GM21447 (cell line): Measurements from ENCODE around the gene CD48.

ENCODE experiments used
- ATAC-seq: cut with Tn5 transposase; IDR thresholded peaks from one replicate; pipeline ENCODE4 v1.9.1; 2021; ENCODE audit not compliant: unreplicated experiment

CD48 gene

DNA sequence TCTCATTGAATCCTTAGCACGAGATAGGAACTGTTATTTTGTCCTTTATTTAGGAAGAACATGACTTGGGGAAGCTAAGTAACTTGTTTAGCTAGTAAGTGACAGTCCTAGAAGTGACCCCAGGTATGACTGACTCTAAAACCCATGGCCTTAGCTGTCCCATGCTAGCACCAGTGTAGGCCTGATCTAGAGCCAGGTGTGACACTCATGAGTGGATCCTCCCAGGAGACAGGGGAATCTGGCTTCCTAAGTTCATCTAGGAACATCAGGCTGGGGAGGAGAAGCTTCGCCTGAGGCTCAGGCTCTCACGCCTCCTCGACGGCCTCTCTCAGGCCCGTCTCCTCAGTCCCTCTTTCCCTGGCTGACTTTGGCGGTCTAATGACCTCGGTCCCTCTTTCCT is 31.2 kb downstream of the CD48 start:
- ATAC-seq = no peak

DNA sequence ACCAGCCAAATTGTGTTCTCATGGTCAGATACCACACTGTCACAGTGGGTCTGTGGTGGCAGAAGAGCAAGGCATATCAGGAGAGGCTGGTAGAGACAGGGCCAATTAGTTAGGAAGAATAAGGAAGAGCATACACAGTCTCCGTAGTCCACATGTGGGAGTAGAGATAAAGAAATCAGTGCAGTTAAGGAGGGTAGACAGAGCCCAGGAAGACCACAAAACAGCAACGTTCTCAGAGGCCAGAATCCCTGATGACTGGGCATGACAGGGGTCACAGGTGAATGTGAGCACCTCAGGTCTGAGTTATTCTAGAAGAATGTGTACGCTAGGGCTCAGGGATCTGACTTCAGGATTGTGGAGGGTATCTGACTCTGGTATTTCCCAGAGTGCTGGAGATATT is 31.7 kb downstream of the CD48 start:
- ATAC-seq = no peak

- ATAC-seq = no peak
Measured at GRCh38 chr1:160676869-160677597, 34.6 kb downstream of the CD48 start.

DNA sequence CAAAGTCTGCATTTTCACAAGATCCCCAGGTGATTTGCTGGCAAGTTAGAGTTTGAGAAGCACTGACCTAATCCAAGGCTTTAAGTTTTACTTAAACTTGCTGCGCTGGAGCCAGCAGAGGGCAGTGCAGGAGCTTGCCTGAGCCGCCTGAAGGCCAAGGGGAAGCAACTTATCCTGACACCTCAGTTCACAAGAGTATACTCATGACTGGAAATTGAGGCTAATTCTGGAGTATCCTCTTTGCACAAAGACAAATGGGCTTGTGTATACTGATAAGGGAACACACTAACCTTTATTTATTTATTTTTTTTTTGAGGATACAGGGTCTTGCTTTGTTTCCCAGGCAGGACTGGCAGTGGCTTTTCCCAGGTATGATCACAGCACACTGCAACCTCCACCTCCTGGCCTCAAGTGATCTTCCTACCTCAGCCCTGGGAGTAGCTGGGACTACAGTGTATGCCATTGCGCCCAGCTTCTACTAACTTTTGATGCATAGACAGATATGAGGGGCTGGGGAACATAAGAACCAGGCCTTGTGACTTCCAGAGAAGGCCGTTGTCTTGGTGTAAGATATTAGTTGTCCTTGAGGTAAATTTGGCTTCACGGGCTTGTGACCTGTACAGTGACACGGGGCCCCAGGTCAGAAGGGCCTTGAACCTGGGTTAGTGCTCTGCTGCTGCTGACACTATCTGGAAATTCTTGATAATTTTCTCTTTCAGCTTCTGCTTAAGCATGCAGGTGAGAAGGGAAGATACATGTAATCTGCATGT is 35.8 kb downstream of the CD48 start:
- ATAC-seq = peak; percentile 42

GRCh38 chr1:160674415-160674814 is 37.2 kb downstream of the CD48 start:
- no peak for ATAC-seq

DNA sequence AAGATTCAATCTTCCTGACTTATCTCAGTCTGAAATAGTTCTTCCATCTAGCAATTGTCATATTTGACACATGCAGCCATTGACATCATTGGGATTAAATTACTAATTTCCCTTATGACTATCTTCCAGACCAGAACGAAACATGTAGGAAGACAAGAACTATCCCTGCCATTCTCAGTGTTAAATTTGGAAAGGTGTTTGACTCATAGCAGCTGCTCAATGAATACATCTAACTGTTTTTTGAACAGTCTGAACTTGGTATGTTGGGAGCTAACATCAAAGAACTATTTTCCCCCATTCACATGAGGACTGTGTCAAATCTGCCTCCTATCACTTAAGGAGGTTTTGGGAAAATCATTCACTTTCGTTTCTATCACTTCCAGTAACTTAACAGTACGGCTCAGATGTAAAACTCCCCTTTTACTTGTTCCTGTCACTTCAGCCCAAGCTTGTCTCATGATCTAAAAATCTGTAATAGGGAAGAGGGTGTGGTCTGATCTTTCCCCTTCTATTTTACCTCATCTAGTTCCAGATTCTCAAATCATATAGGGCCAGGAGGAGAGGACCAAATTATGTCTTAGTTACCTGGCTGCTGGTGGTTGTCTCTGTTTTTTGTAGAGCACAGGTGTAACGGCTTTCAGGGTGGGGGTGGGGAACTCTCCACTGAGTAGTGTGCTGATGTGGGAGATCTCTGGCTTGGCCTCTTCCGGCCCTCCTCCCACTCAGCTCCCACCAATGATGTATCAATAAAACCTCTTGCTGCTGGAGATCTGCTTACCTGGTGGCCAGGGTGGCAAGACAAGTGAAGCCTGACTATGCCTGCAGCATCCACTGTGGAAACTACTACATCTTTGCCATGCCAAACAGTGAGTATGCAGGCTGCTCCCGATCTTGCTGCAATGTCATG is 38.6 kb downstream of the CD48 start:
- no peak for ATAC-seq

- no peak for ATAC-seq
Measured at GRCh38 chr1:160671603-160672517, 39.8 kb downstream of the CD48 start.

DNA sequence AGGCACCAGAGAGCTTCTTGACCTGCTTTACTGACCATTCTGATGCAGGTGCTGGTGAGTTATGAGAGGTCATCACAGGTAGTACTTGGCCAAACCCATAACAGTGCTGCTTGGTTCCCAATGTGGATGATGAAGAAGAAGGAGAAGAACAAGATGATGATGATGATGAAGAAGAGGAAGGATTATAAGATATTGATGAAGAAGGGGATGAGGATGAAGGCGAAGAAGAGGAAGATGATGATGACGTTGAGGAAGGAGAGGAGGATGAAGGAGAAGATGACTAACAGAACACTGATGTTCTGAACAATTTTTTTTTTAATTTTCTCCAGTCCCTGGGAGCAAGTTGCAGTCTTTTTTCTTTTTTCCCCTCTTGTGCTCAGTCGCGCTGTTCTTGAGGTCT is 40.9 kb downstream of the CD48 start:
- ATAC-seq = no peak

DNA sequence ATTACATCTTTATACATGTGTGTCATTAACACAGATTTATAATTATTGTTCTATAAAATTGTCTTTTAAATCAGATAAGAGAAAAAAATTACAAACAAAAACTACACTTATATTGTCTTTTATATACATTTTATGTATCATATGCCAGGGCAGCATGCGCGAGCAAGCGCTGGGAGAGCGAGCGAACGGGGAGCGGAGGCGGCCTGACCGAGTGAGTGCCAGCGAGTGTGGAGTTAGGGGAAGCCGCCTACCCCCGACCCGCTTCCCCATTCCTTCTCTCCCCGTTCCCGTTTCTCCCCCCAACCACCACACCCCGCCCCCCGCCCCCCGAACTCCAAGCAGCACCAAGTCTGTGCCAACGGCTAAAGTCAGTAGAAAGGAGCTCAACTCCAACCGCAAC is 41.8 kb downstream of the CD48 start:
- ATAC-seq = no peak

GRCh38 chr1:160669276-160669675 is 42.3 kb downstream of the CD48 start:
- ATAC-seq = no peak

DNA sequence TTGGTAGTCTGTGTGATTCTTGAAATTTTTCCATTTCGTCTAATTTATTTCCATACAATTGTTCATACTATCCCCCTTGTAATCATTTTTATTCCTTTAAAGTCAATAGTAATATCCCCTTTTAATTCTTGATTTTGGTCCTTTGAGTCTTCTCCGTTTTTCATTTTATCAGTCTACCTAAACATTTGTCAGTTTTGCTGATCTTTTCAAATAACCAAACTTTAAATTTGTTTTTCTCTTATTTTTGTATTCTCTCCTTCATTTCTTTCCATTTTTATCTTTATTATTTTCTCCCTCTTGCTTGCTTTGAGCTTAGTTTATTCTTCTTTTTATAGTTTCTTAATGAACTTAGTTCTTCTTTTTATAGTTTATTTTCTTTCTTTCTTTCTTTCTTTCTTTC is 43.7 kb downstream of the CD48 start:
- no peak for ATAC-seq

DNA sequence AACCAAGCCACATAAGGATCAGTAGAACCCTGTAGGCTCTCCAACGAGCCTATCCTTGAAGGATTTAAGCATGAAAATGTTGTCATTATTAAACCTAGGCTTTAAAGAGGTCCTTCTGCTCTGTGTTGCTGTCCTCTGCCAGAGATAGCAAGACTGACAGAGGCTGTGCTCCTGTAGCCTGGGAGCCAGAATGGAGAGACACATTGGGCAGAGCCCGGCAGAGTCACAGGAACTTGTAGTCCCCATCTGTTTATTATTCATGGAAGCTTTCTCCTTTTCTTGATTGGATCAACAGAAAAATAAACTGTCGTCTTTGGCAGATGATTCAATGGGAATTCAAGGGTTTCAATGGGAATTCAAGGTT is 45.6 kb downstream of the CD48 start:
- ATAC-seq = no peak

DNA sequence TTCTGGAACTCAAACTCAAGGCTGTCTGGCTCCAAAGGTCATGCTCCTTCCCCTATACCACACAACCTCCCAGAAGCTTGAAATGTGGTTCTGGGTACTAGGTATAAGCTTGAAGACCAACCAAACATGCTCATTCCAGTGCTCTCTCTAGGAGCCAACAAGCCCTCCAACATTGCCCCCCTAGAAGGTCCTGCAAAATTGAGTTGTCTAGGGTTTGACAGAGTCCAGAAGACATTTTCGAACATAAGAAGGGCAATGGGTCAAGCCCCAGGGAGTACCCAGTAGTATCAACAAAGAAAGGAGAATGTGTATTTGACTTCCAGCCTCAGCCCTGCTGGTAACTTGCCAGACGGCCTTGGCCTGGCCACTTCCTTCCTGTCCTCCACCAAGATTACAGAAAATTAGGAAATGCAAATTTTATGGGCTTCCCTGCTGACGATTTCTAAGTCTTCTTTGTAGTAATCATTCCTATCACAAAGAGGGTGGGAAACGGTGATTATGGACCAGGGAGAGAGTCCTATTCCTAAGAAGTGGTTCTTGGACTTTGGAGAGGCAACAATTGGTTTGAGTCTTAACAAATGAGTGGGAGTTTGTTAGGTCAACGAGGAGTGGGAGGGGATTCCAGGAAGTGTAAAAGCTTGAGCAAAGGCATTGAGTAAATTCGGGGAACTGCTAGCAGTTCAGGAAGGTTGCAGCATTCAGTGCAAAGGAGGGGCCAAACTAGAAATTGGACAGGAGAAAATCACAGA is 46.1 kb downstream of the CD48 start:
- no peak for ATAC-seq

DNA sequence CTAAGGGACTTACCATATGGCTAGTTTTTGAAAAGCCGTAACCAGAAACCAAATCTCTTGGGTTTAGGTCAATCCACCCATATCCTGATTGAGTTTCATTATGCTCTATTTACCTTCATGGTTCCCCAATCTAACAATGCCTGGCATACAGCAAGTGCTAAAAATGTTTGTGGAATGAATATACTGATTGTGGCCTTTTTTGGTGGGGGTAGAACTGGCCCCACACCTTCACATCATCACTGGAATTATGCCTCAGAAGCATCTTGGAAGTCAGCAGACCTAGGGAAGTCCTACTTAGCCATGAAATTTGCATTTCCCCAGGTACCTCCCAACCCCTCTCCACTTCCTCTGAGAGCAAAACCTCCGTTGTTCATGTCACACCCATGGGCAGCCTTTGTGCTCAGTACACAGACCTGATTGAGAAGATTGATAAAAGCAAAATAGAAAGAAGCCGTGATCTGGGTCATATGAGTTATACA is 47.0 kb downstream of the CD48 start:
- ATAC-seq = peak; percentile 67

- no peak for ATAC-seq
Measured at GRCh38 chr1:160662910-160663309, 48.7 kb downstream of the CD48 start.

- no peak for ATAC-seq
Measured at GRCh38 chr1:160659566-160659965, 52.1 kb downstream of the CD48 start.

DNA sequence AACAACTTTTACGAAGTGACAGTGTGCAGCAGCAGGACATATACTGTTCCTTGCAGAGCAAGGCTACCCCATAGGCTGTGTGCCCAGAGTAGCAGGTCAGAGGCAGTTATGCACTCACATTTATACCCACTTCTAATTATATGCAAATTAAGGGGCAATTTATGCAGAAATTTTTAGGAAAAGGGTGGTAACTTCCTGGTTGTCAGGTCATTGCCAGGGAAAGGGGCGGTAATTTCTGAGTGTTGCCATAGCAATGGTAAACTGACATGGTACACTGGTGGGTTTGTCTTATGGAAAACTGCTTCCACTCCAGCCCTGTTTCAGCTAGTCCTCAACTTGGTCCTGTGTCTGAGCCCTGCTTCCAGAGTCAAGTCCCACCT is 52.8 kb downstream of the CD48 start:
- no peak for ATAC-seq

DNA sequence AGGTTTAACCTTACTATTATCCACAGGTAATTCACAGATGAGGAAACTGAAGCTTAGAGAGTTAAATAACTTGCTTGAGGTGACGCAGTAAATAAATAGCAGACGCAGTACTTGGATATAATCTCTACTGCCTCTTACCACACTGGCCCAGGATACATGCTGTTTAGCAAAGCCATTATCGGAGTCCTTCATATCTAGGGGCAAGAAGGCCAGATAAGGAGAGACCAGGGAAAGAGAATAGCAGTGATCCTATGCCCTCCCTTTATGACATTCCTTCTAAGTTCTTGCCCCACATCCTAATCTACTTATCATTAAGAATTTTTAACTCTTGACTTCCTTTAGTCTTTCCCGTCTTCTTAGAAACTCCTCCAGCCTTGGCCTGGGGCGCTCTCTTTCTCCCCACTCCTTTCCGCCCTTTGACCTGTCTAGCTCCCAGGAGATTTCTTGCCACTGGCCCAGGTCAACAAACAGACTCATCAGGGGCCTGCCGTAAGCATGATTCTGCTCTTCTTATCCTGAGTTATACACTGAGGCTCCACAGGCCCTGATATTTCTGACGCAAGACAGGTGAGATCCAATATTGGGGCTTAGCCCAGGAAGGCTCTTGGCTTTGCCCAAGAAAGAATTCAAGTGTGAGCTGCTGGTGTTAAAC is 53.3 kb downstream of the CD48 start:
- no peak for ATAC-seq

DNA sequence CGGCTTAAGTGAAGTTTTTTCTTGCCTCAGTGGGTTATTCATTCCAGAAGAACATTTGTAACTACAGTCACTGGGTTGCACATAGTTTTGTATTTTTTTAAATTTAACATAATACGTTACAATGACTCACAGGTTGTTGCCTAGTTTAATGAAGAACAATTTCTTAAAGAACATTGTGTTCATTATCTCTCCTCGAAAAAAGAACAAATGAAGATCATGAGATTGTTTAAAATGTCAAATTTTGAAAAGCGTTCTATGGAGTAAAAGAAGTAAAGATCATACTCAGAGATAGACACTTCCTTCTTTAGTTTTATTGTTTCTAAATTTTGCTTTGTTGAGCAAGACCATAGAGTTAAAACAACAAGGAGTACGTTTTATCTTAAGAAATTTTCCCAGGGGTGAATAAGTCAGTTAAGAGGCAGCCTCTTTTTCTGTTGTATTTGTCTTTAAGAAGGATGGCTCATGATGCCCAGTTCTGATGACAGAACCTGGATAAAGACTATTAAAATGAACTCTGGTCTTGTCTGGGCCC is 54.3 kb downstream of the CD48 start:
- ATAC-seq = no peak
